GM12874 (cell line): ENCODE measurements around the gene TXNDC8.

Source experiments
- TF ChIP-seq, protein P1 (sequence below): IDR thresholded peaks from 2 replicates; pipeline ENCODE4 v1.5.1; 2011; ENCODE audit warnings: low read depth, mild to moderate bottlenecking, control low read depth, low read length, moderate library complexity; ENCODE audit not compliant: insufficient read depth

The TXNDC8 gene

DNA sequence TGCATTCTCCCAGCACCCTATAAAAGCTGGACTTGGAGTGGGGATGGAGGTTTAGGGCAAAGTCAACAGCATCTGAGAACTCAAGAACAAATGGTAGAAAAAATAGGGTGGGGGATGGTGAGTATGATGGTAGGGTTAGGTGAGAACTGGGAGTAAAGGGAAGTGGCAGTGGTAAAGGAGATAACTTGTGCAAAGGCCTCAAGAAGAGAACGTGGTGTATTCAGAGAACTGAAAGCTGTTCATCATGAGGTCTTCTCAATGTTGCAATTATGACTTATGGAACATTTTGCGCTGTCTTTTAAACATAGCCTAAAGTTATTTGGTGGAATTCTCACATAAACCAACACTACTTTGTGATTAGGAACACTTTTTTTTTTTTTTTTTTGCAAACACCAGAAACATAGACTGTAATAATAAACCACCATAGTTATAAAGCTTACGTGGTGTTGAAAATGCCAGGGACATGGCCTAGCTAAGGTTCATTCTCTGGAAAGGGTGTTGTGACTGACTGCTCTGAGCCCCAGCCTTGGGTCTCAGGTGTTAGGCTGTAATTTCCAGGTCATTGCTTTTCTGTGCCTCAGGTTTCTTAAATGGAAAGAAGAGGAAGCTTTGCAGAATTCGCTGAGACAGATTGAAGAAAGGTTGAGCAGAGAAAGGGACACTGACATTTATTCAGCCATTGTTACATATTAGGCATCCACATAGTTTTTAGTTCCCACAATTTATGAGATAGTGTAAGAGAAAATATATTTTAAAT lies 19.2 kb upstream of the TXNDC8 start:
- TF ChIP-seq, protein P1, sequence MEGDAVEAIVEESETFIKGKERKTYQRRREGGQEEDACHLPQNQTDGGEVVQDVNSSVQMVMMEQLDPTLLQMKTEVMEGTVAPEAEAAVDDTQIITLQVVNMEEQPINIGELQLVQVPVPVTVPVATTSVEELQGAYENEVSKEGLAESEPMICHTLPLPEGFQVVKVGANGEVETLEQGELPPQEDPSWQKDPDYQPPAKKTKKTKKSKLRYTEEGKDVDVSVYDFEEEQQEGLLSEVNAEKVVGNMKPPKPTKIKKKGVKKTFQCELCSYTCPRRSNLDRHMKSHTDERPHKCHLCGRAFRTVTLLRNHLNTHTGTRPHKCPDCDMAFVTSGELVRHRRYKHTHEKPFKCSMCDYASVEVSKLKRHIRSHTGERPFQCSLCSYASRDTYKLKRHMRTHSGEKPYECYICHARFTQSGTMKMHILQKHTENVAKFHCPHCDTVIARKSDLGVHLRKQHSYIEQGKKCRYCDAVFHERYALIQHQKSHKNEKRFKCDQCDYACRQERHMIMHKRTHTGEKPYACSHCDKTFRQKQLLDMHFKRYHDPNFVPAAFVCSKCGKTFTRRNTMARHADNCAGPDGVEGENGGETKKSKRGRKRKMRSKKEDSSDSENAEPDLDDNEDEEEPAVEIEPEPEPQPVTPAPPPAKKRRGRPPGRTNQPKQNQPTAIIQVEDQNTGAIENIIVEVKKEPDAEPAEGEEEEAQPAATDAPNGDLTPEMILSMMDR: no peak

DNA sequence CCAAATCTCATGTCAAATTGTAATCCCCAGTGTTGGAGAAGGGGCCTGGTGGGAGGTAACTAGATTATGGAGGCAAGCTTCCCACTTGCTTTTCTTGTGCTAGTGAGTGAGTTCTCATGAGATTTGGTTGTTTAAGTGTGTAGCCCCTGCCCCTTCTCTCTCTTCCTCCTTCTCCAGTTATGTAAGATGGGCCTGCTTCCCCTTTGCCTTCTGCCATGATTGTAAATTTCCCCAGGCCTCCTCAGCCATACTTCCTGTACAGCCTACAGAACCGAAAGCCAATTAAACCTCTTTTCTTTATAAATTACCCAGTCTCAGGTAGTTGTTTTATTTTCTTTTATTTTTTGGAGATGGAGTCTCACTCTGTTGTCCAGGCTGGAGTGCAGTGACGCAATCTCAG lies 18.2 kb upstream of the TXNDC8 start:
- TF ChIP-seq, protein P1: no peak

DNA sequence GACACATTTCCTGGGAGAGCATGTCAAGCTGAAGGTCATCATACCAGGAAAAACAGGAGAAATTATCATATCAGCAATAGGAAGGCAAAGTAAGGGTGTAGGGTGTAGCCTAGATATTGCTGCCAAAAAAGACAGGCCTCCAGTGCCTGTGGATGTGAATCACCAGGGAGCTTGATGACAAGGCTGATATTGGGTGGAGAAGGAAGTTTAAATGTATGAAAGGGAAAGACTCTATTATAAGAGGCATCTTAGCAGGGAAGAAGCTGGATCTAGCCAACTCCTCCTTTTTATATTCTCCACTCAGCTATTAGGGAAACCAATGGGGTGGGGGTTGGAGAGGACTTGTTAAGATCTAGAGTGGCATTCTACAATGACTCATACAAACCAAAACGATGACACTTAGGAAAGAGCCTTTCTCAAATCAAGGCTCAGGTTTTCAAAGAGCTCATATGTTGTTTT lies 13.4 kb upstream of the TXNDC8 start:
- TF ChIP-seq, protein P1: no peak

DNA sequence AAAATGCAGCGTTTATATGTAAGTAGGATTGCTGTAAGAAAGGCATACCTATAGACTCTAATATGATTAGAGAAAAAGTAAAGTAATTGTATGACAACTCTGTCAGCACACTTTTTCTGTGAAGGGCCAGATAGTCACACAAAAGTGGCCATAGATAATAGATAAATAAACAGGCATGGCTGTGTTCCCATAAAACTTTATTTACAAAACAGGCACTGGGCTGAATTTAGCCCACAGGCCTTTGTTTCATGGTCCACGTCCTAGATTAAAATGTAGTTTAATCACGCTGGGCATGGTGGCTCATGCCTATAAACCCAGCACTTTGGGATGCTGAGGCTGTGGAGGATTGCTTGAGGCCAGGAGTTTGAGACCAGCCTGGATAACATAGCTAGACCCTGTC lies 8.7 kb upstream of the TXNDC8 start:
- TF ChIP-seq, protein P1: no peak

DNA sequence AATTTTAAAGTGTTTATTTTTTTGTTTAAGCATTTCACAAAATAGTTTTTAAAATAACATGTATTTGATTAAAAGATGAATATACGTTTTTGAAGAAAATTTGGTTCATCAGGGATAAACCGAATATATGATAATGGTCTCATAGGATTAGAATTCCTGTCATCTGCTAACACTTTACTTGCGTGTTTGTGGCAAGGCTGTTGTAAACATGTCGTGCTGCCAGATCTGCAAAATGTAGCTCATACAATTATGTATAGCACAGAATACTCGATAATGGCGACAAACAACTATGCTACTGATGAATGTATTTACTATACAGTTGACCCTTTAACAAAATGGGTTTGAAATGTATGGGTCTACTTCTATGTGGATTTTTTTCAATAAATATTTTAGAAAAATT lies 7.2 kb upstream of the TXNDC8 start:
- TF ChIP-seq, protein P1: no peak

DNA sequence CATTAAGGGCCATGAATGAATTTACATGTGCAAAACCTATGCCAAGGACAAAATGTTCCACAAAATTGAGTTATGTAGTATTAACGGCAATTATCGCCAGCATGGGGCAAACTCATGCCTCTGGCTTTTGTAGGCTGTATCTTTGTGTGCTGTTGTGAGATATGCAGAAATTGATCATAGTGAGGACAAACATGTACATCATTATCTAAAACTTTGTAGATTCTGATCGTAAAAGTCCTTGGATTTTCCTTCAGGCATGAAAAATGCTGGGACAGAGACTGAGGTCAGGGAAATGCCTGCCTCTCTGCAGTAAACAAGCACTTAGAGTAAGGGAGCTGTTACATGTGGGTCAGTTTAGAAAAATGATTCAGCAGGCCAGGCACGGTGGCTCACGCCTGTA lies 5.9 kb upstream of the TXNDC8 start:
- TF ChIP-seq, protein P1: no peak

DNA sequence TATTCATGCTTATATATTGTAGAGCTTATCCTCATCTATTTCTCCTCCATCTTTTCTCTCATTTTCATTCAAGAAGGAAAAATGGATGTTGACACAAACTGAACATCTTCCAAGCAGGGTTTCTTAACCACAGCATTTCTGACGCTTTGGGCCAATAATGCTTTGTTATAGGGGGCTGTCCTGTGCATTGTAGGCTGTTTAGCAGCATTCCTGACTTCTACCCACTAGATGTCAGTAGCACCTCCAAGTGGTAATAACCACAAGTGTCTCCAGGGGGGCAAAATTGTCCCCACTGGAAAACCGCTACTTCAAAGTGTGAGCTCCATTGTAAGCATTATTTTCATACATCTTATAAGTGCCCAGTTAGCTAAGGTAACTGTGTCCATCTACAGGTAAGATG lies 2.6 kb upstream of the TXNDC8 start:
- TF ChIP-seq, protein P1: peak; percentile 34; the same call in 1 of the 2 replicates
